D341Med (cell line): Measurements from ENCODE around the gene TMPRSS12.
"Not testable (repeated sequence)": the region's sequence is repeated elsewhere in the genome, so short reads cannot be mapped to it uniquely, and the experiment has no call there.

Source experiments
- DNase-seq: peaks from one replicate; pipeline ENCODE4 v3.0.0; 2012; ENCODE audit warnings: low spot score

The TMPRSS12 gene

DNA sequence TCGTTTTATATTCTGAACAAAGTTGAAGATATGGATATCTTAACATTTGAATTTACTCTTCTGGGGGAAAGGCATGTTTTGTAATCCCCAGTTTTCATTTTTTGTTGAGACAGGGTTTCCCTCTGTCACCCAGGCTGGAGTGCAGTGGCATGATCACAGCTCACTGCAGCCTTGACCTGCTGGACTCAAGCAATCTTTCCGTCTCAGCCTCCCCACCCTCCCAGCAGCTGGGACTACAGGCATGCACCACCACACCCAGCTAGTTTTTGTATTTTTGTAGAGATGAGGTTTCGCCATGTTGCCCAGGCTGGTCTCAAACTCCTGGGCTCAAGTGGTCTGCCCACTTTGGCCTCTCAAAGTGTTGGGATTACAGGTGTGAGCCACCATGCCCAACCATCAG, 84.2 kb downstream of the TMPRSS12 start:
- DNase-seq, result not testable (repeated sequence)

- DNase-seq, result no peak
Measured at GRCh38 chr12:50927356-50927755, 84.6 kb downstream of the TMPRSS12 start.

GRCh38 chr12:50927766-50928224, 85.1 kb downstream of the TMPRSS12 start:
- no peak for DNase-seq

- no peak for DNase-seq
Measured at GRCh38 chr12:50928392-50928791, 85.7 kb downstream of the TMPRSS12 start.

DNA sequence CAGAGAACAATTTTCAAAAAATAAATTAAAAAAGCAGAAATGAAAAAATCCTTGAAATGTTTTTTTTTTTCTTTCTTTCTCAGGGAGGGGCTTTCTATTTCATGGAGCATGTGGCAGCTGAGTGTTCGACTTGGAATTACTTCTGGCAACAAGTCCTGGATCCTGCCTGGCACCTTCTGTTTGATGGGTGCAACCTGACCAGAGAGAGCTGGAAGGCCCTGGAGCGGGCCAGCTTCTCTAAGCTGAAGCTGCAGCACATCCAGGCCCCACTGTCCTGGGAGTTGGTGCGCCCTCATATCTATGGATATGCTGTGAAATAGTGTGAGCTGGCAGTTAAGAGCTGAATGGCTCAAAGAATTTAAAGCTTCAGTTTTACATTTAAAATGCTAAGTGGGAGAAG, 87.1 kb downstream of the TMPRSS12 start:
- DNase-seq, result no peak

DNA sequence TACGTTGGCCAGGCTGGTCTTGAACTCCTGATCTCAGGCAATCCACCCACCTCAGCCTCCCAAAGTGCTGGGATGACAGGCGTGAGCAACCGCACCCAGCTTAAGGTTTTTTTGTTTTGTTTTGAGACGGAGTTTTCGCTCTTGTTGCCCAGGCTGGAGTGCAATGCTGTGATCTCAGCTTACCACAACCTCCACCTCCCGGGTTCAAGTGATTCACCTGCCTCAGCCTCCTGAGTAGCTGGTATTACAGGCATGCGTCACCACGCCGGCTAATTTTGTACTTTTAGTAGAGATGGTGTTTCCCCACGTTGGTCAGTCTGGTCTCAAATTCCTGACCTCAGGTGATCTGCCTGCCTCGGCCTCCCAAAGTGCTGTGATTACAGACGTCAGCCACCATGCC, 87.8 kb downstream of the TMPRSS12 start:
- DNase-seq, result not testable (repeated sequence)

DNA sequence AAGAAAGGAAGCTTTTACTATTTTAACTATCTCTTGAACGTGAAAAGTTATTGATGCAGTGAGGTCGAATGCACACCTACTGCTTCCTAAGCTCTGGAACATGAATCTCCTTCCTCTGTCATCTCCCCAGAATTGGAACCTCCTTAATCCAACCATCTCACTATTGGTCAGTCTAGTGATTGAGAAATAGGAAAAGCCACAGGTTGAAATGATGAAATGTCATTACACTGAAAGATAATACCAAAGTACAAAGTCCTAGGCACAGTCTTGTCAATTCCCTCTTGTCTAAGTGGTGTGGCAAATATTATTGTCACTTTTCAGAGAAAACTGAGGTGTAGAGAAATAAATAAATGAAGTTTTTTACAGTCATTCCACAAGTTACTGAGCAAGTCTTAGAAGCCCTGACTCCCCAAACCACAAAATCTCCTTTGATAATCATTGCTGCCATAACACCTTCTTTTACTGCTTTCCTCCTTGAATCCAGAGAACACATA, 90.1 kb downstream of the TMPRSS12 start:
- no peak for DNase-seq

DNA sequence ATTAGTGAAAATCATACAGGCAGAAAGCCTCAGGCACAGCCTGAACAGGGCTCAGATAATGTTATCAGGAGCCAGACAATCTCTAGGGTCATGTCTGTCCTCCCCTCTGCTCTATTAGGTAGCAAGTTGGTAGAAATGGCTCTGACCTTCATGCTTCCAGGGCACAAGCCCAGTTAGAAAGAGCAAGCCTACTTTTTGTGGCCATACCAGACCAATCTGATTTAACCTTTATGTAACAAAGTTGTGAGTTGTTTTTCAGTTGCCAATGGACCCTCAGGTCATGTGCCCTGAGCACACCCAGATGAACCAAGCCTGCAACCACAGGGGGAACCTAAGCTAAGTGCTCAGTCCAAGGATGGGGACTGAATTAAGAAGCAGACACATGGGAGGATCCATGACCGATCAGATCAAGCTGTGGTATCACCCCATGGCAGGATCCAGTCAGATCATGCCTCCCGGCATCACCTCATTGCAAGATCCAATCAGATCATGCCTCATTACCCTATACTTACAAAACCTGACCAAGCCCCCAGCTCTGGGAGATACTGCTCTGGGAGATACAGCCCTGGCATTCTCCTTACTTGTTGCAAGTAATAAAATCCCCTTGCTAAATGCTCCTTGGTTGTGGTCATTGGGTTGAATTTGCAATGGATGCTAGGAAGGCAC, 90.9 kb downstream of the TMPRSS12 start:
- DNase-seq, result no peak

DNA sequence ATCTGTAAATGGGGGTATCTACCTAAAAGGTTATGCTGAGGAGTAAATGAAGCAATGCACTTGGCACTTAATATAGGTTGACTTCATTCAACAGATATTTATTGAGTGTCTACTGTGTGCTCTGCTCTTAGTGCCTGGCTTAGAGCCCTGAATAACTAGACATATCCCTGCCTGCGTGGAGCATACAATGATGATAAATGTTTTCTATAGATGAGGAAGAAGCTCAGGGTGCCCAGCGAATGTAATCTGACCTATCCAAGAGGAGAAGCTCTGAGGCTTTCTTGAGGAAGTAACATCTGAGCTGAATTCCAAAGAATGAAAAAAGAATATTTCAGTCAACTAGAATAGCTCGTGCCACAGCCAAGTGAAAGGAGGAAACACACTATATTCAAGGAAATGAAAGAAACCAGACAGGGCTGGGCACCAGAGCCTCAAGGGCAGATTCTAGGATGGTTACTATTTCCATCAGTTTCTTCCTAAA, 91.7 kb downstream of the TMPRSS12 start:
- no peak for DNase-seq

DNA sequence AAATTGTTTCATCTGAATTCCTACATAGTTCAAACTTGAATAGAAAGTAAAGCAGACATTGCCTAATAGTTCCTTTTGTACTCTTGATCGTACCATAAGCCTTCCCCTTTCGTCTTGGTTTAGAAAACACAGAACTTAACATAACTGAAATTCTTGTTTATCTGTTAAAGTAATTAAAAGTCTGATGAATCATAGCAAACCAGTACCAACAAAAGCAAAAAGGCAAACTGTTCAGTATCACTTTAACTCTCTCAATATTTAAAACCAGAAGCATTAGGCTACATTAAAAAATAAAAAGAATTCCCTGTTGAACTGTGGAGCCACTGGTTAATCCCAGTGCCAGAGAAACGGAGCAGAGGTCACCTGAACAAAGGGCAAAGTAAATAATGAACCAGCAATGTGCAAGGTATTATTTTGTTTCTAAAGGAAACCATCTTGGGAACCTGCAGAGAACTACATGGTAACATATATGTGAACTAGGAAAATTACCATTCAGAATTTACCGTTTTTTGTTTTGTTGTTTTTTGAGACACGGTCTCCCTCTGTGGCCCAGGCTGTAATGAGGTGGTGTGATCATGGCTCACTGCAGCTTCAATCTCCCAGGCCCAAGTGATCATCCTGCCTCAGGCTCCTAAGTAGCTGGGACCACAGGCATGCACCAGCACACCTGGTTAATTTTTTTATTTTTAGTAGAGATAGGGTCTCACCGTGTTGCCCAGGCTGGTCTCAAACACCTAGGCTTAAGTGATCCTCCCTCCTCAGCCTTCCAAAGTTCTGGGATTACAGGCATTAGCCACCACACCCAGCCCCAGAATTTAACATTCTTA, 92.5 kb downstream of the TMPRSS12 start:
- DNase-seq, result no peak

GRCh38 chr12:50936821-50937530, 94.2 kb downstream of the TMPRSS12 start:
- DNase-seq, result no peak
